Measurements from ENCODE around the gene SLCO2B1.

GRCh38 chr11:75245356-75246005 is 94.6 kb downstream of the SLCO2B1 start:
- TF ChIP-seq CTCF (IDR thresholded peaks at IDR 0.05) (no peak), POLR2A (IDR thresholded peaks at IDR 0.05) (no peak)

Data from heart left ventricle (tissue), 13 donors.